Gastroesophageal sphincter (tissue), 3 donors: ENCODE results near the gene THADA.

Source experiments
- CTCF ChIP-seq, 4 experiments: fragments of 200-600 bp in 2 of 4; fragments of 450-650 bp in 2 of 4; sonication (generic) in 1 of 4; IDR thresholded peaks; one replicate each; pipeline ENCODE4 v1.5.1; 2017 to 2019; ENCODE audit warnings: antibody characterized with exemption in 4 of 4, mild to moderate bottlenecking in 2 of 4, moderate library complexity in 2 of 4
- EP300 ChIP-seq: sonication (generic); formaldehyde crosslinking; IDR thresholded peaks from one replicate; pipeline ENCODE4 v1.6.1; 2017; ENCODE audit warnings: antibody characterized with exemption, mild to moderate bottlenecking
- POLR2A ChIP-seq, 2 donors: fragments of 450-650 bp; IDR thresholded peaks; one replicate each; pipeline ENCODE4 v1.6.1; 2017; ENCODE audit warnings: antibody characterized with exemption in 2 of 2, mild to moderate bottlenecking in 2 of 2, moderate library complexity in 1 of 2
- POLR2AphosphoS5 ChIP-seq: sonication (generic); formaldehyde crosslinking; IDR thresholded peaks from one replicate; pipeline ENCODE4 v1.6.1; 2017; ENCODE audit warnings: antibody characterized with exemption

GRCh38 chr2:43220760-43221123 is 375.1 kb downstream of the THADA start:
- no peak for TF ChIP-seq POLR2AphosphoS5
- peak in 1 of 4 experiments; percentile 6 for TF ChIP-seq CTCF (IDR thresholded peaks at IDR 0.05)
- TF ChIP-seq POLR2A (IDR thresholded peaks at IDR 0.05): no peak
- no peak for TF ChIP-seq EP300
